Bronchial smooth muscle cell (primary cell): ENCODE results near the gene UXT. TPM values are rescaled to one million over a fixed set of nuclear protein-coding genes. Genes with fewer than 3 reads are reported as not detected.

Source experiments
- total RNA-seq: library from RNA; depleted of rRNA; stranded (reverse); fragments of >200 nt; gene quantifications from 2 replicates; pipeline ENCODE4 v1.2.1, GENCODE V29; 2014

The UXT gene, protein sequence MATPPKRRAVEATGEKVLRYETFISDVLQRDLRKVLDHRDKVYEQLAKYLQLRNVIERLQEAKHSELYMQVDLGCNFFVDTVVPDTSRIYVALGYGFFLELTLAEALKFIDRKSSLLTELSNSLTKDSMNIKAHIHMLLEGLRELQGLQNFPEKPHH
- 103 and 132 TPM in 2 replicates for total RNA-seq

DNA sequence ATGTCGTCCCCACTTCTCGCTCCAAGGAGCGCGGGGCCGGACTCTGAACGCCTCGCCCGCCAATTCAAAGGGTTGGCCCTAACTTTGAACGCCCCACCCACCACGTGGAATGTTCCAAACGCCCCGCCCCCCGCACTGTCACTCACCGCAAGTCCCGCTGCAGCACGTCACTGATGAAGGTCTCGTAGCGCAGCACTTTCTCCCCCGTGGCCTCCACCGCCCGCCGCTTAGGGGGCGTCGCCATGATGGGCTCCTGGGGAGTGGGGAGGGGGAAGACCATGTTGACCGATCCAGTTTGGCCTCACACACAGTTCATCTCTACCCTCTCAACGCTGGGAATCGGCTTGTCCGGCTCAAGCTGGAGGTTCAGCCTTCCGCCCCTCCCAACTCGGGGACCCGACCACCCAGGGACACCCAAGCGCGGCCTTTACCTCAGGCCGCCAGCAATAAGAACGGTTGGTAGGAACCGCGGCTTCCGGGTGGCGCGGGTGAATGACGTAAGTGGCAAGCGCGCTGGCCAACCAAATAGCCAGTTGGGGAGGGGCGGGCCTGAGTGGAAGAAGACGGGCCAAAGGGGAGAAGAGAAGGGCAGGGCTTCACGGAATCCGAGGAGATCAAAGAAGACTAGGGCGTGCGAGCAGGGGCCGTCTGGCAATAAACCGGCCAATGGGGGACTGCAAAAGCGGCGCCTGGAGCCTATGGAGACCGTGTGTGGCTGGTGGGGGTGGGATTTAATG, at the start of gene UXT:
Gene UXT (minus strand): TSS at position 497 of the 737 bp plus-strand sequence. CDS start 253 bp downstream, at position 244.

DNA sequence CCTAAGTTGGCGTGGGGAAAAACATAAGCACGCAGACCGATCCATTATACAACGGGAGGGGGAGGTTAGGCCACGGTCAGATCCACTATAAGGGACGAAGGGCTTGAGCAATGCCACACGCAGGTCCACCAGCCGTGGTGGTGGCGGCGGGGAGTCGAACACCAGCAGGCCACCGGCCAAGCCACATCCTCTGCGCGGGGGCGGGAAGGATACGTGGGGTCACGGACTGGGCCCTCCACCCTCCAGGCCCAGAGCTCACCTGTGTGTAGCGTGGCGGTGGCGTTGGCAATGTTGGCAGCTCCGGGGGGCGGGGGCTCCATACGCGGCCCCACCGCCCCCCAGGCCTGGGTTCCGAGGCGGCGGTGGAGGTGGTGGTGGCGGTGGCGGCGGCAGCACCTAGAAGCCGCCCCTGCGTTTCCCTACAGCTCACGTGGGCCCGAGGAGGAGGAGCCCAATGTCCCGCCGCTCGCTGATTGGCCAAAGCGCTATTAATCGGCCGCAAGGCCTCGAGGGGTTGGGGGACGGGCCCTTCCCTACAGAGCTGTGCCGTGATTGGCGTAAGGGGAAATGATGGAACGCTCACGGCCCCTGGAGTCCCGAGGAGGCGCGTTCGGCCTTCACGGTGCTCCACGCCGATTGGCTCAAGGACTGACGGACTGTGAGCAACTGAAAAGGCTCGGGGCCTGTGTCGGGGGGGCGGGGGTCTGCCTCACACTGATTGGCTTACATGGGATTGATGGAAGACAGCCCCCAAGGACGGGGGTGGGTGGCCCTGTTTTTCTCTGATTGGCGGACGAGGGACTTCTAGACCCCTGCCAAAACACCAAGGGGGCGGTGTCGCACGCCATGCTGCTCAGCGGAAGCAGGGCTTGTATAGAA, 8.6 kb downstream of the UXT start, which contains the start of gene ELK1:
Gene ELK1 (minus strand): TSS at position 400 of the 879 bp plus-strand sequence. CDS start 9,122 bp downstream, outside the sequence.

DNA sequence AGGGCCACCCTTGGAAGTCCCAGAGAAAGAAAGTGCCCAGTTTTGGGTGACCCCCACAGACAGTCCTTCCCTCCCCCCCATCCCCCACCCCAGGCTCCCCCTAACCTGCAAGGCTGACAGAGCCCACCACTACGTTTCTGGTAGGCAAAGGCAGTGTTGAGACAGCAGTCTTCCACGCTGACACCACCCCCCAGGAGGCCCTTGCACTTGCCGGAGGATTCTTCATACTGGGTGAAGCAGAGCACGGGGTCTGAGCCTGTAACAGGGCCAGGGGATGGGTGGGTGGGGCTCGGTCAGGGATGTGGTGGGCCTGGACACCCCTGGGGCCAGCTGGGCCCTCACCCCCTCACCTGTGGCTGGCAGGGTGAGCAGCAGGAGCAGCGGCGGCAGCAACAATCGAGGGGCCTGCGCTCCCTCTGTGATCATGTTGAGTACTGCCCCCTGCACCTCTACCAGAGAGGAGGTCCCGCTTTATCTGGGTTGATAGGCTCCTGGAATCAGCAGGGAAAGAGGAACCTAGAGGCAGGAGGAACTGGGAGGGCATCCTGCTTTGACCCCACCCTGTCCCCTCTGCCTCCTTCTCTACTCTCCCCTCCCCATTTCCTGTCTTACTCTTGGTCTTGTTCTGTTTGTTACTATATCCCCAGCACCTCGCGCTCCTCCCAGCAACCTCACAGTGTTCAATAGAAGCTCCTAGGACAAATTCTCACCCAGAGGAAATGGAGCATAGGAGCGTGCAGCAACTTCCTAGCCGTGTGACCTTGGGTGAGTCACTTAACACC, 29.4 kb downstream of the UXT start, which contains the start of gene CFP:
Gene CFP (minus strand): TSS at position 512 of the 782 bp plus-strand sequence. CDS start 86 bp downstream, at position 426.

DNA sequence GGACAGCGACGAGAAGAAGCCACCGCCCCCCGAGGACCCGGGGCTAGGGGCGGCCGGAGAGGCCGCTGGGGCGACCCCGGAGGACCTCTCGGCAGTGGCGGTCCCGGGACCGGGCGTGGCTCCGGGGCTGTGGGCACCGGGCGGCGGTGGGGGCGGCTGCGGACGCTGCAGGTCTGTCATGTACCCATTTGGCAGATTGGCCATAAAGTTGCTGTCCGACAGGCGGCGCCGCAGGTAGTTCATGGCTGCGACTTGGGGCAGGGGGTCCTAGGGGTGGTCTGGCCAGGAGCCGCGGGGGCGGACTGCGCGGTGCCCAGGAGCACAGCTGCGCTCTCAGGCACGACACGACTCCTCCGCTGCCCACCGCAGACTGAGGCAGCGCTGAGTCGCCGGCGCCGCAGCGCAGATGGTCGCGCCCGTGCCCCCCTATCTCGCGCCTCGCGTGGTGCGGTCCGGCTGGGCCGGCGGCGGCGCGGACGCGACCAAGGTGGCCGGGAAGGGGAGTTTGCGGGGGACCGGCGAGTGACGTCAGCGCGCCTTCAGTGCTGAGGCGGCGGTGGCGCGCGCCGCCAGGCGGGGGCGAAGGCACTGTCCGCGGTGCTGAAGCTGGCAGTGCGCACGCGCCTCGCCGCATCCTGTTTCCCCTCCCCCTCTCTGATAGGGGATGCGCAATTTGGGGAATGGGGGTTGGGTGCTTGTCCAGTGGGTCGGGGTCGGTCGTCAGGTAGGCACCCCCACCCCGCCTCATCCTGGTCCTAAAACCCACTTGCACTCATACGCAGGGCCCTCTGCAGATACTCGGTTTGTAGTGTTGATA, 39.3 kb downstream of the UXT start, which contains the start of gene SYN1:
Gene SYN1 (minus strand): TSS at position 372 of the 817 bp plus-strand sequence. CDS start 129 bp downstream, at position 243.

Other genes starting within 250 kb of the UXT start
- gene ZNF41, start 176.0 kb downstream of the UXT start, total RNA-seq = 3.3 and 3.5 TPM in 2 replicates
- 9.0 and 13.3 TPM in 2 replicates for gene ARAF, start 98.0 kb downstream of the UXT start, total RNA-seq
- 562 and 1,128 TPM in 2 replicates for gene TIMP1, start 76.7 kb downstream of the UXT start, total RNA-seq
- 0.09 and 0.16 TPM in 2 replicates for gene SYN1, start 39.3 kb downstream of the UXT start, total RNA-seq
- 0.17 and 0.47 TPM in 2 replicates for gene CFP, start 29.2 kb downstream of the UXT start, total RNA-seq
- gene ELK1, start 8.6 kb downstream of the UXT start, total RNA-seq = 7.7 and 8.2 TPM in 2 replicates
- 2.7 and 3.5 TPM in 2 replicates for gene ZNF81, start 177.7 kb upstream of the UXT start, total RNA-seq